Neural cell (in vitro differentiated cells): Measurements from ENCODE around the gene CLEC14A.
A peak's percentile ranks its signal among the peaks of the same experiment; 100 is the strongest.

ENCODE experiments used
- CTCF ChIP-seq: fragments of 450-650 bp; IDR thresholded peaks from 2 replicates; pipeline ENCODE4 v1.5.1; 2014; ENCODE audit warnings: antibody characterized with exemption, mild to moderate bottlenecking, moderate library complexity; ENCODE audit not compliant: poor library complexity, severe bottlenecking
- EP300 ChIP-seq: fragments of 450-650 bp; conservative IDR thresholded peaks from 2 replicates; pipeline ENCODE4 v1.6.1; 2014; ENCODE audit warnings: antibody characterized with exemption, mild to moderate bottlenecking, moderate library complexity; ENCODE audit not compliant: poor library complexity, severe bottlenecking
- EZH2 ChIP-seq: fragments of 200-600, 300-800 bp; shearing (Covaris generic), sonication (generic); IDR thresholded peaks from 2 replicates; pipeline ENCODE4 v1.6.1; 2014; ENCODE audit warnings: antibody characterized with exemption, low read length, borderline replicate concordance, mild to moderate bottlenecking; ENCODE audit not compliant: insufficient read depth, poor library complexity, severe bottlenecking
- POLR2AphosphoS5 ChIP-seq: IDR thresholded peaks from 2 replicates; pipeline ENCODE4 v1.6.1; 2012
- RAD21 ChIP-seq: fragments of 450-650 bp; conservative IDR thresholded peaks from 2 replicates; pipeline ENCODE4 v1.6.1; 2014; ENCODE audit warnings: antibody characterized with exemption, mild to moderate bottlenecking, moderate library complexity
- REST ChIP-seq: IDR thresholded peaks from 2 replicates; pipeline ENCODE4 v1.6.1; 2012; ENCODE audit warnings: borderline replicate concordance
- SMC3 ChIP-seq: fragments of 450-650 bp; conservative IDR thresholded peaks from 2 replicates; pipeline ENCODE4 v1.6.1; 2014; ENCODE audit warnings: antibody characterized with exemption, mild to moderate bottlenecking, moderate library complexity; ENCODE audit not compliant: poor library complexity
- TAF1 ChIP-seq: IDR thresholded peaks from 2 replicates; pipeline ENCODE4 v1.6.1; 2012; ENCODE audit warnings: low read depth

- no peak for TF ChIP-seq POLR2AphosphoS5
- no peak for TF ChIP-seq CTCF
- peak; percentile 23 for TF ChIP-seq EP300
- TF ChIP-seq REST = no peak
- no peak for TF ChIP-seq EZH2
- no peak for TF ChIP-seq SMC3
- no peak for TF ChIP-seq RAD21
- no peak for TF ChIP-seq TAF1
Observed at GRCh38 chr14:38280081-38280480, 24.2 kb upstream of the CLEC14A start.
